ENCODE data around the gene MTMR1.

GRCh38 chrX:150763810-150764209, 70.6 kb downstream of the MTMR1 start:
- TF ChIP-seq, protein P1, sequence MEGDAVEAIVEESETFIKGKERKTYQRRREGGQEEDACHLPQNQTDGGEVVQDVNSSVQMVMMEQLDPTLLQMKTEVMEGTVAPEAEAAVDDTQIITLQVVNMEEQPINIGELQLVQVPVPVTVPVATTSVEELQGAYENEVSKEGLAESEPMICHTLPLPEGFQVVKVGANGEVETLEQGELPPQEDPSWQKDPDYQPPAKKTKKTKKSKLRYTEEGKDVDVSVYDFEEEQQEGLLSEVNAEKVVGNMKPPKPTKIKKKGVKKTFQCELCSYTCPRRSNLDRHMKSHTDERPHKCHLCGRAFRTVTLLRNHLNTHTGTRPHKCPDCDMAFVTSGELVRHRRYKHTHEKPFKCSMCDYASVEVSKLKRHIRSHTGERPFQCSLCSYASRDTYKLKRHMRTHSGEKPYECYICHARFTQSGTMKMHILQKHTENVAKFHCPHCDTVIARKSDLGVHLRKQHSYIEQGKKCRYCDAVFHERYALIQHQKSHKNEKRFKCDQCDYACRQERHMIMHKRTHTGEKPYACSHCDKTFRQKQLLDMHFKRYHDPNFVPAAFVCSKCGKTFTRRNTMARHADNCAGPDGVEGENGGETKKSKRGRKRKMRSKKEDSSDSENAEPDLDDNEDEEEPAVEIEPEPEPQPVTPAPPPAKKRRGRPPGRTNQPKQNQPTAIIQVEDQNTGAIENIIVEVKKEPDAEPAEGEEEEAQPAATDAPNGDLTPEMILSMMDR (IDR thresholded peaks at IDR 0.05) = no peak
- no peak for TF ChIP-seq CREB1 (CRISPR knock-in tag; IDR thresholded peaks at IDR 0.05)
- TF ChIP-seq, protein P2, sequence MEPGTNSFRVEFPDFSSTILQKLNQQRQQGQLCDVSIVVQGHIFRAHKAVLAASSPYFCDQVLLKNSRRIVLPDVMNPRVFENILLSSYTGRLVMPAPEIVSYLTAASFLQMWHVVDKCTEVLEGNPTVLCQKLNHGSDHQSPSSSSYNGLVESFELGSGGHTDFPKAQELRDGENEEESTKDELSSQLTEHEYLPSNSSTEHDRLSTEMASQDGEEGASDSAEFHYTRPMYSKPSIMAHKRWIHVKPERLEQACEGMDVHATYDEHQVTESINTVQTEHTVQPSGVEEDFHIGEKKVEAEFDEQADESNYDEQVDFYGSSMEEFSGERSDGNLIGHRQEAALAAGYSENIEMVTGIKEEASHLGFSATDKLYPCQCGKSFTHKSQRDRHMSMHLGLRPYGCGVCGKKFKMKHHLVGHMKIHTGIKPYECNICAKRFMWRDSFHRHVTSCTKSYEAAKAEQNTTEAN (CRISPR knock-in tag; IDR thresholded peaks at IDR 0.05) = no peak
- TF ChIP-seq FOXP1 (CRISPR knock-in tag; IDR thresholded peaks at IDR 0.05; ENCODE audit: borderline replicate concordance) = no peak
- TF ChIP-seq NR1H2 (CRISPR knock-in tag; IDR thresholded peaks at IDR 0.05) = no peak
- TF ChIP-seq ZNF263 (CRISPR knock-in tag; IDR thresholded peaks at IDR 0.05; ENCODE audit: low read depth) = no peak
- TF ChIP-seq RELA (CRISPR knock-in tag; IDR thresholded peaks at IDR 0.05; ENCODE audit: borderline replicate concordance) = no peak
- no peak for TF ChIP-seq SMAD3 (CRISPR knock-in tag; IDR thresholded peaks at IDR 0.05; ENCODE audit: borderline replicate concordance)

Measured in WTC11 (cell line).